HepG2 (cell line): ENCODE results near the gene SEC31A.

ENCODE experiments used
- DNMT1 ChIP-seq: sonication (generic); formaldehyde crosslinking; IDR thresholded peaks from 2 replicates; pipeline ENCODE4 v1.5.1; 2020; ENCODE audit warnings: mild to moderate bottlenecking, missing genetic modification reagents
- EZH2 ChIP-seq: conservative IDR thresholded peaks from 2 replicates; pipeline ENCODE4 v1.6.1; 2012; ENCODE audit warnings: mild to moderate bottlenecking, low read depth, low read length, moderate library complexity
- TEAD3 ChIP-seq: optimal IDR thresholded peaks from 2 replicates; pipeline ENCODE3; 2016; ENCODE audit warnings: borderline replicate concordance
- ZFX ChIP-seq: sonication (generic); formaldehyde crosslinking; IDR thresholded peaks from 2 replicates; pipeline ENCODE4 v1.4.0; 2020; ENCODE audit warnings: mild to moderate bottlenecking, low read depth, missing genetic modification reagents, moderate library complexity
- ZNF383 ChIP-seq: sonication (generic); formaldehyde crosslinking; IDR thresholded peaks from 2 replicates; pipeline ENCODE4 v1.4.0; 2020; ENCODE audit warnings: missing genetic modification reagents, mild to moderate bottlenecking, borderline replicate concordance
- ZNF598 ChIP-seq: sonication (generic); formaldehyde crosslinking; IDR thresholded peaks from 2 replicates; pipeline ENCODE4 v1.5.1; 2020; ENCODE audit warnings: mild to moderate bottlenecking, missing genetic modification reagents, borderline replicate concordance
- ZNF780A ChIP-seq: sonication (generic); formaldehyde crosslinking; IDR thresholded peaks from 2 replicates; pipeline ENCODE4 v1.8.0; 2022; ENCODE audit warnings: mild to moderate bottlenecking, missing genetic modification reagents, moderate library complexity
- TF ChIP-seq, protein P1 (sequence below): IDR thresholded peaks from 2 replicates; pipeline ENCODE4 v1.6.1; 2016; ENCODE audit warnings: low read depth, control low read depth
- TF ChIP-seq, protein P2 (sequence below): sonication (generic); formaldehyde crosslinking; IDR thresholded peaks from 2 replicates; pipeline ENCODE4 v1.4.0; 2020; ENCODE audit warnings: mild to moderate bottlenecking, missing genetic modification reagents
- TF ChIP-seq, protein P3 (sequence below): IDR thresholded peaks from 2 replicates; pipeline ENCODE4 v1.6.1; 2012; ENCODE audit warnings: inconsistent platforms

DNA sequence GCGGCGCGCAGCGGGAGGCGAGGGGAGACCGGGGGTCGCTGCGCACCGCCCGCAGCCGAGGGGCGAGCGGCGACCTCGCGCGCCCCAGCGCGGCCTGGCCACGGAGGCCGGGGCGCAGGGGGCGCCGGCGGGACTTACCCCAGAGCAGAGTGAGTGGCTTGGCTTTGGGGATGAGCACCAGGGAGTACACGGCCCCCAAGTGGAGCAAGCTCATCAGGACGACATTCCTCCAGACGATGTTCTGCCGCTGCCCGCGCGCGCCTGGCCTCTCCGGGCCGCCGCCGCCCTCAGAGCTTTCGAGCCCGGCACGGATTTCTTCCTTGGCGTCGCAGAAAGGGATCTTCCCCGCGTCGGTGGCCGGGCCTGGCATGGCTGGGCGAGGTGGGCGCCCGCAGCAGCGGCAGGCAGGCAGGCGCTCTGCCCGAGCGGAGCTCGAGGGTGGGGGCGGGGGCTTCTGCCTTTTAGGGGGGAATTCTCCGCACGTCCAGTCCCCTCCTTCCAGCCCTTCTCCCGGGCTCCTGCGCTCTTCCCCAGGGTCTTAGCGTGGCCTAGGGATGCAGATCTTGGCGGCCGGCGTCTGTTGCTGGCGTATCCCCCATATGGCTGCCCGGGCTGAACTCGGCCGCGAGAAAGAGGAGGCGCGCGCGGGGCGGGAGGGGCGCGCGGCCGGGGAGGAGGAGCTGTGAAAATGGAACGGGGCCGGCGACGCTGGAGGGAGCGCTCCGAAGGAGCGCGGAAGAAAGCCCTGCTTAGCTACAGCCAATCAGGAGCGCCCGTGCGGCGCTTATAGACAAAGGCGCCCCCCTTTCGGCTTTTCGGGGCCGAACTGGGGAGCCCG, 92.6 kb downstream of the SEC31A start, which contains the start of gene SCD5:
- TF ChIP-seq ZNF598 (CRISPR knock-in tag) = no peak
- TF ChIP-seq ZNF780A (CRISPR knock-in tag) = no peak
- no peak for TF ChIP-seq ZFX (CRISPR knock-in tag)
- no peak for TF ChIP-seq DNMT1 (CRISPR knock-in tag)
- TF ChIP-seq, protein P1, sequence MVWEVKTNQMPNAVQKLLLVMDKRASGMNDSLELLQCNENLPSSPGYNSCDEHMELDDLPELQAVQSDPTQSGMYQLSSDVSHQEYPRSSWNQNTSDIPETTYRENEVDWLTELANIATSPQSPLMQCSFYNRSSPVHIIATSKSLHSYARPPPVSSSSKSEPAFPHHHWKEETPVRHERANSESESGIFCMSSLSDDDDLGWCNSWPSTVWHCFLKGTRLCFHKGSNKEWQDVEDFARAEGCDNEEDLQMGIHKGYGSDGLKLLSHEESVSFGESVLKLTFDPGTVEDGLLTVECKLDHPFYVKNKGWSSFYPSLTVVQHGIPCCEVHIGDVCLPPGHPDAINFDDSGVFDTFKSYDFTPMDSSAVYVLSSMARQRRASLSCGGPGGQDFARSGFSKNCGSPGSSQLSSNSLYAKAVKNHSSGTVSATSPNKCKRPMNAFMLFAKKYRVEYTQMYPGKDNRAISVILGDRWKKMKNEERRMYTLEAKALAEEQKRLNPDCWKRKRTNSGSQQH (CRISPR knock-in tag) = no peak
- TF ChIP-seq, protein P2, sequence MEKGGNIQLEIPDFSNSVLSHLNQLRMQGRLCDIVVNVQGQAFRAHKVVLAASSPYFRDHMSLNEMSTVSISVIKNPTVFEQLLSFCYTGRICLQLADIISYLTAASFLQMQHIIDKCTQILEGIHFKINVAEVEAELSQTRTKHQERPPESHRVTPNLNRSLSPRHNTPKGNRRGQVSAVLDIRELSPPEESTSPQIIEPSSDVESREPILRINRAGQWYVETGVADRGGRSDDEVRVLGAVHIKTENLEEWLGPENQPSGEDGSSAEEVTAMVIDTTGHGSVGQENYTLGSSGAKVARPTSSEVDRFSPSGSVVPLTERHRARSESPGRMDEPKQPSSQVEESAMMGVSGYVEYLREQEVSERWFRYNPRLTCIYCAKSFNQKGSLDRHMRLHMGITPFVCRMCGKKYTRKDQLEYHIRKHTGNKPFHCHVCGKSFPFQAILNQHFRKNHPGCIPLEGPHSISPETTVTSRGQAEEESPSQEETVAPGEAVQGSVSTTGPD (CRISPR knock-in tag) = no peak
- no peak for TF ChIP-seq ZNF383 (CRISPR knock-in tag)
- TF ChIP-seq, protein P3, sequence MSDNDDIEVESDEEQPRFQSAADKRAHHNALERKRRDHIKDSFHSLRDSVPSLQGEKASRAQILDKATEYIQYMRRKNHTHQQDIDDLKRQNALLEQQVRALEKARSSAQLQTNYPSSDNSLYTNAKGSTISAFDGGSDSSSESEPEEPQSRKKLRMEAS = no peak
- TF ChIP-seq TEAD3 (CRISPR knock-in tag) = no peak
- no peak for TF ChIP-seq EZH2
